ENCODE measurements around the gene ATF4. TPM values are rescaled to one million over a fixed set of nuclear protein-coding genes. Genes with fewer than 3 reads are reported as not detected.

The ATF4 gene
- total RNA-seq, 1 donor from 2014 or later: 204 TPM

GRCh38 chr22:39522567-39523300, 2.4 kb downstream of the ATF4 start:
- DNase-seq (ENCODE audit: missing footprints) (no peak), ATAC-seq (no peak)
- intact Hi-C loops (cut with DNase I): loop anchor here (1.0 to 10.0 kb wide), 2 partner anchors 123 to 348 kb away; partner anchors contain the start of gene TAB1

GRCh38 chr22:39524089-39524752, 3.9 kb downstream of the ATF4 start:
- no peak for ATAC-seq
- DNase-seq (ENCODE audit: missing footprints): no peak
- intact Hi-C loops (cut with DNase I): loop anchor here (10.0 kb wide), 1 partner anchor 349 kb away; no protein-coding TSS in a partner anchor

GRCh38 chr22:39524753-39525657, 4.6 kb downstream of the ATF4 start:
- ATAC-seq (no peak), DNase-seq (ENCODE audit: missing footprints) (no peak)
- intact Hi-C loops (cut with DNase I): loop anchor here (5.0 to 10.0 kb wide), 3 partner anchors 33 to 373 kb away; partner anchors contain the start of gene CBX7

GRCh38 chr22:39525658-39525975, 5.3 kb downstream of the ATF4 start:
- no peak for ATAC-seq
- intact Hi-C loops (cut with DNase I): loop anchor here (5.0 to 10.0 kb wide), 3 partner anchors 33 to 373 kb away; partner anchors contain the start of gene CBX7
- no peak for DNase-seq (ENCODE audit: missing footprints)

GRCh38 chr22:39526736-39527171, 6.4 kb downstream of the ATF4 start:
- DNase-seq (ENCODE audit: missing footprints) (no peak), ATAC-seq (no peak)
- intact Hi-C loops (cut with DNase I): loop anchor here (2.0 to 10.0 kb wide), 4 partner anchors 34 to 374 kb away; partner anchors contain the start of gene CBX7

DNA sequence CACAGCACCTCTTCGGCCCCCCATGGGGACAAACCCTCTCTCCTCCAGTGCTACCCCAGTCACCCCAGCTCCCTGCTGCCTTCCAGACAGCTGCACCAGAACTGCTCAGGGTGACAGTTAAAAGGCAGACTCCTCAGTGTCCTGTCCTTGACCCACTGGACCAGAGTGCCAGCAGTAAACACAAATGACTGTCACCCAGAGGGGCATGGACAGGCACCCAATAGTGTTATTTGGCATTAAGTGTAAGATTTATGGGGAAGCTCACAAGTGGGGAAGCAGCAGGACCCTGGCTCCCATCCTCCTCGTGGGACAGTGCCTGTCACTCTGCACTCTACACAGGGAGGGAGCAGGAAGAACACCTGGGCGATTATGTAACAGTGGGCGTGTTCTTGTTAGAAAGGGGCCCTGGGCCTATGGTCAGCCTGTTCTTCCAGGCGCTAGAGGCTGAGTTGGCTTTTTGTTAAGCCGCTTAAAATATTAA, 7.2 kb downstream of the ATF4 start:
- DNase-seq (ENCODE audit: missing footprints): no peak
- intact Hi-C loops (cut with DNase I): loop anchor here (2.0 to 10.0 kb wide), 4 partner anchors 35 to 375 kb away; partner anchors contain the start of gene CBX7
- ATAC-seq: no peak

- no peak for ATAC-seq
- intact Hi-C loops (cut with DNase I): loop anchor here (5.0 to 10.0 kb wide), 3 partner anchors 36 to 376 kb away; partner anchors contain the start of gene CBX7
These were observed 7.8 kb downstream of the ATF4 start for GRCh38 chr22:39528080-39528661.

GRCh38 chr22:39528681-39529486, 8.5 kb downstream of the ATF4 start:
- intact Hi-C loops (cut with DNase I): loop anchor here (5.0 to 10.0 kb wide), 3 partner anchors 37 to 377 kb away; partner anchors contain the start of gene CBX7
- DNase-seq (ENCODE audit: missing footprints) (peak; percentile 95), ATAC-seq (peak; percentile 51)

More at GRCh38 chr22:39528080-39528661, 7.8 kb downstream of the ATF4 start:
- DNase-seq (ENCODE audit: missing footprints): no peak

DNA sequence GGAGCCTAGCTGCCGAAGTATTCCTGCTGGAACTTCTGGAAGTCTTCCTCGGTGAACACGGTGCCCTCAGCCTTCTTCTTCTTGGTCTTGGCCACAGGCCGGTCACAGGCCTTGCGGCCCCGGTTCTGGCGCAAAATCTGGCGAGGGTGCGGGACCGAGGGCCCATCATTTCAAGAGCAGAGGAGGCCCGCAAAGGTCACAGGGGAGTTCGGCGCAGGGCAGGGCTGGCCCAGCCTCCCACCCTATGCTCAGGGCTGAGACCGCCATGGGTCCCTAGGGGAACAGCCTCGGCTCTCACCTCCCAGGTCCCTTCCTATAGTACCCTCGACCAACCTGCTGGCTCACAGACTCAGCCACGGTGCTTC, 9.1 kb downstream of the ATF4 start:
- DNase-seq (ENCODE audit: missing footprints) (peak; percentile 69), ATAC-seq (no peak)
- intact Hi-C loops (cut with DNase I): loop anchor here (5.0 to 10.0 kb wide), 3 partner anchors 37 to 377 kb away; partner anchors contain the start of gene CBX7

DNA sequence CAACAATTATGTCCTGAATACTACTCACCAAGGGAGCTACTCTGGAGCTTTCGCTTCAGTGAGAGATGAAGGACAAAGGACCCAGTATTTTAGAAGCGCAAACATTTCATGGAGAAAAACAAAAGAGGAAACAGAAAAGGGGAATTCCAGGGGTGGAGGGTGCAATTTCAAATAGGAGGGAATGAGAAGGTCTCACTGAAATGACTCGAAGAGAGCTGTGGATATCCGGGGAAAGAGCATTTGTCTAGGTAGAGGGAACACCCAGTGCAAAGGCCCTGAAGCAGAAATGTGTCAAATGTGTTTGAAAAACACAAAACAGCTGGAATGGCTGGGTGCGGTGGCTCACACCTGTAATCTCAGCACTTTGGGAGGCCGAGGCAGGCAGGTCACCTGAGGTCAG, 9.8 kb downstream of the ATF4 start:
- intact Hi-C loops (cut with DNase I): loop anchor here (5.0 kb wide), 2 partner anchors 213 to 512 kb away; partner anchors contain the start of gene RPL3
- no peak for ATAC-seq

GRCh38 chr22:39530692-39531331, 10.4 kb downstream of the ATF4 start:
- intact Hi-C loops (cut with DNase I): loop anchor here (5.0 kb wide), 2 partner anchors 214 to 511 kb away; partner anchors contain the start of gene RPL3
- DNase-seq (ENCODE audit: missing footprints) (peak; percentile 28), ATAC-seq (no peak)

More for the DNA sequence above, 9.8 kb downstream of the ATF4 start:
- DNase-seq (ENCODE audit: missing footprints): no peak

- ATAC-seq: peak; percentile 93
- peak; percentile 99 for DNase-seq (ENCODE audit: missing footprints)
- intact Hi-C loops (cut with DNase I): loop anchor here (5.0 kb wide), 2 partner anchors 215 to 510 kb away; partner anchors contain the start of gene RPL3
These were observed 12.1 kb downstream of the ATF4 start, which contains the start of gene RPS19BP1 for GRCh38 chr22:39532215-39533073. Gene RPS19BP1 (minus strand): TSS chr22:39532748. CDS start chr22:39532738, 10 bp downstream.

DNA sequence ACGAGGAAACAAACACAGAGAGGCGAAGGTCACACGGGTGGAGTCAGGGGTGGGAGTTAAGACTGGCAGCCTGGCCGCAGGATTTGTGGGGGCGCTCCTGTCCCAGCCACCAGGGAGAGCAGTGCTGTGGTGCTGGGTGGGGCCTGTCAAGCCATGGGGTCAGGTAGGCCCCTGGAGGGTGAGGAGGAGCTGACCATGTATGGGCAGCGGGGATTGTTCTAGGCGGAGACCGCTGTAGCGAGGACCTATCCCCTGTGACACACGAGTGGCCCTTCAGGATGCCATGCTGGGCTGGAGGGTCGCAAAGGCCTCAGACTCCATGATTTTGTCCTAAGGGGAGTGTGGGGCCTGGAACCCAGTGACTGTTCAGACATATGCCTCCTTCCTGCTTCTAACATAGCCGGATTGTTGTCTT, 13.7 kb downstream of the ATF4 start:
- intact Hi-C loops (cut with DNase I): loop anchor here (2.0 to 5.0 kb wide), 3 partner anchors 217 to 813 kb away; partner anchors contain the start of genes ADSL and RPL3

GRCh38 chr22:39534591-39535356, 14.4 kb downstream of the ATF4 start:
- DNase-seq (ENCODE audit: missing footprints): peak; percentile 95

More for the DNA sequence above, 13.7 kb downstream of the ATF4 start:
- DNase-seq (ENCODE audit: missing footprints): peak; percentile 58
- ATAC-seq: no peak

GRCh38 chr22:39535357-39535725, 15.0 kb downstream of the ATF4 start:
- ATAC-seq: no peak
- intact Hi-C loops (cut with DNase I): loop anchor here (2.0 kb wide), 1 partner anchor 811 kb away; the partner anchor contains the start of gene ADSL
- DNase-seq (ENCODE audit: missing footprints): peak; percentile 61

More at GRCh38 chr22:39534591-39535356, 14.4 kb downstream of the ATF4 start:
- intact Hi-C loops (cut with DNase I): loop anchor here (2.0 to 5.0 kb wide), 3 partner anchors 217 to 812 kb away; partner anchors contain the start of genes ADSL and RPL3
- peak; percentile 27 for ATAC-seq
